GM12891 (cell line): Measurements from ENCODE around the gene DLX4.

Experiments
- POLR2A ChIP-seq: IDR thresholded peaks from 2 replicates; pipeline ENCODE4 v1.6.1; 2011; ENCODE audit warnings: low read depth, low read length, control low read depth
- POLR2AphosphoS5 ChIP-seq: IDR thresholded peaks from 2 replicates; pipeline ENCODE4 v1.6.1; 2011; ENCODE audit warnings: low read depth, low read length, control low read depth

DNA sequence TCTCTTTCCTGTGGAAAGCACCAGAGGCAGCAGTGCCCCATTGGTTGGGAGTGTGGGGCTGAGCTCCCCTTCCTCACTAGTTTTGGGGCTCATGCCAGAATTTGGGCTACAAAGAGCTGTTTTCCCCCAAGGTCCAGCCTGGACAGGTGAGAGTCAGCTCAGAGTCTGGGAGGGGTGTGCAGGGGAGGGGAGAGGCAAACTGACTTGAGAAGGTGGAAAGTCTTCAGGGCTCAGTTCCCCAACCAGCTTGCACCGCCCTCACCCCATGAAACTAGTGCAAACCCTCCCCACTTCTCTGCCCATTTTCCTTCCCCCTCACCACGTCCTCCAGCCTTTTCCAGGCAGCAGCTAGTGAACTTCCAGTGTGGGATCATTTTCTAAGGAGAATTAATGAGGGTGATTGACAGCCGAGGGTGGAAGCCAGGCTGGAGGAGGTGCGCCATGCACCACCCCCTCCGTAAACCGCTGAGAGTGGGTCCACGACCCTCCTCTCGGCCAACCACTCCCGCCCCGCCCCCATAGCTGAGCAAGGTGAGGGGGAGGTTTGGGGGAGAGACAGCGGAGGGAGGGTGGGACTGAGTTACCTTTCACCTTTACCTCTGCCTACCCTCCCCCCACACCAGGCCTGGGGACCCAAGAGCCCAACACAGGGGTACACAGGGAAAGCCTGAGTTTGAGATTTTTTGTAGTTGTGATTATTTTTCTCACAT, 6.2 kb upstream of the DLX4 start:
- TF ChIP-seq POLR2AphosphoS5 = no peak
- no peak for TF ChIP-seq POLR2A
